HG02970 (cell line): ENCODE data around the gene LDLRAP1.

Source experiments
- ATAC-seq: cut with Tn5 transposase; IDR thresholded peaks from one replicate; pipeline ENCODE4 v1.9.1; 2021; ENCODE audit warnings: mild to moderate bottlenecking, moderate library complexity, moderate number of reproducible peaks; ENCODE audit not compliant: unreplicated experiment, low FRiP score

The LDLRAP1 gene

DNA sequence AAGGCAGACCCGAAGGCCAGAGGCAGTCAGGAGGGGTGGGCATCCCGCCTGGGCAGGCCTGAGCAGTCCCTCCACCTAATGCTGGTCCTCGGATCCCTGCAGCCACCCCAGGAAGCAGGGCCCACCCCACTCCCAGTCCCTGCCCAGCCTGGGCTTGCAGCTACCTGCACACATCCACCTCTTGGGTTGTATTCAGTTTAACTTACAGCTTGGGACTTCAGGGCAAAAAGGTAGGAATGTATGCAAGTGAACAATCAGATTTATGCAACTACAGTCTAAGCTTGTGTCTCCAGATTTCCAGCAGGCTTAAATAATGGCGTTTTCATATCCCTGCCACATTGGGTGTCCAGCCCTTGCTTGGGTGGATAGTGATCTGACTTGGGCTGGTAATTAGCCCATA is 17.4 kb downstream of the LDLRAP1 start:
- no peak for ATAC-seq

DNA sequence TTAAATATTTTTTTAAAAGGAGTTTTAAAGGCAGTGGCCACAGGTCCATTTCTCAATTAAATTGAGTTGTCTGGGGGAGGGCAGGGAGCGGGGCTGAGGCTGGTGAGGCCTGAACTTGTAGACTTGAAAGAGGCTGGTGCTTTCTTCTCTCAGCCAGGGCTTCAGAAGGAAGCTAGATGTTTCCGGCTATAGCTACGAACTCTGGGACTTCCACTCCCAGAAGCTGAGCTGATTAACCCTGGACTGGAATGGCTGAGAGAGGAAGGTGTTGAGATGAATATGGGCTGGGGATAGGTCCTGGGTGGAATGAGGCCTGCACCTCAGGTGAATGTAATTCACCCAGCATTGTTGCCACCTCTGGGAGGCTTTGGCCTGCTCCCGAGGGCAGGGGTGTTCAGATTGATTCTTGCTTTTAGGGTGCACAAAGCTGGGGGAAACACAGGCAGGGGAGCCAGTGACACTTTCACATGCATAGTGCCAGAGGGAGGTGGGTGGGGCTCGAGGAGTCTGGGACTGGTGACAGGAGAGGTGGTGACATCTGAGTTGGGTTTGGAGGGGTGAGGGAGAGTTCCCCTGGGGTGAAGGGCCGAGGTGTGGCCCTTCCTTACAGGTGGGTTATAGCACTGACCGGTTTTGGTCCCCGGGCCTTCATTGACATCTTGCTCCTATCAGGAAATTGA is 18.2 kb downstream of the LDLRAP1 start:
- no peak for ATAC-seq

DNA sequence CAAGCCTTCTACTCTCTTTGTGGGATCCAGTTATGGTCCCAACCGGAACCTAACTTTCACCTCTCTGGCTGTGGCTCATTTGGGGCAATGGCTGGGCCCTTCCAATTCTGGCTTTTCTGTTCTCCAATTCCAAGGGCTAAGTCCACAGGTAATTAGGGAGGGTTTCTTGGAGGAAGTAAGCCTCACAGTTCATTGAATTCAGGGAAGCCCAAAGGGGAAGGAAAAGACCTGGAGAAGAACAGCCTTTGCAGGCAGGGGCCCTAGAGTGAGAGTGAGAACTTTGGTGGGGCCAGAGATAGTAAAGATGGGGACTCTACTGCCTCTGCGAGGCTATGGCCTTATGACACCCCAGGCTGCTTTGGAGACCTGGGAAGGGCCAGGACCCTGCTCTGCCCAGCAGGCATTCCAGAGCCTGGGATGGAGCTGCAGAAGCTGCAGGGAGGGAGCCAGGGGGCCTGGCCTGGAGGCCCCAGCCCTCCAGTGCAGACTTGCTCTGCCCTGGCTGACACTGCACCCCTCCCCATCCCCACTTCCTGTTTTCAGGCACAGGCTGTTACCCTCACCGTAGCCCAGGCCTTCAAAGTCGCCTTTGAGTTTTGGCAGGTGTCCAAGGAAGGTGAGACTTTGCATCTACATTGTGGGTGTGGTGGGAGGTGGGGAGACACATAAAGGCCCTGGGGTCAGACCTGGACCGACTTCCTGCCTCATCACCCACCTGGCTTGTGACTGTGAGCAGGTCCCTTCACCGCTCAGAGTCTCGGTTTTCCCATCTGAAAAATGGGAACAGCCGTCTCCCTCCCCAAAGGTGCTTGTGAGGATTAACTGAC is 18.9 kb downstream of the LDLRAP1 start:
- no peak for ATAC-seq

DNA sequence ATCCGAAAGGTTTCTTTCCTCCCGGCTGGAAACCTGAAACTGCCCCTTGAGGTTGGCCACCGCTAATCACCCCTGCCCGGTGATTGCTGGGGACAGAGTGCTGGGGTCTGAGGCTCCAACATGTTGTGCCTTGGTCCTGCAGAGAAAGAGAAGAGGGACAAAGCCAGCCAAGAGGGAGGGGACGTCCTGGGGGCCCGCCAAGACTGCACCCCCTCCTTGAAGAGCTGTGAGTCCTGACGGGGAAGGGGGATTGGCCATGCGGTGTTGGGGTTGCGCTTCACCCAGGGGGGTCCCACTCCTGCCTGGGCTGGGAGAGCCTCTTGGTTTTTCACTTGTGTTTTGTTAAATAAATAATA is 19.5 kb downstream of the LDLRAP1 start:
- no peak for ATAC-seq

DNA sequence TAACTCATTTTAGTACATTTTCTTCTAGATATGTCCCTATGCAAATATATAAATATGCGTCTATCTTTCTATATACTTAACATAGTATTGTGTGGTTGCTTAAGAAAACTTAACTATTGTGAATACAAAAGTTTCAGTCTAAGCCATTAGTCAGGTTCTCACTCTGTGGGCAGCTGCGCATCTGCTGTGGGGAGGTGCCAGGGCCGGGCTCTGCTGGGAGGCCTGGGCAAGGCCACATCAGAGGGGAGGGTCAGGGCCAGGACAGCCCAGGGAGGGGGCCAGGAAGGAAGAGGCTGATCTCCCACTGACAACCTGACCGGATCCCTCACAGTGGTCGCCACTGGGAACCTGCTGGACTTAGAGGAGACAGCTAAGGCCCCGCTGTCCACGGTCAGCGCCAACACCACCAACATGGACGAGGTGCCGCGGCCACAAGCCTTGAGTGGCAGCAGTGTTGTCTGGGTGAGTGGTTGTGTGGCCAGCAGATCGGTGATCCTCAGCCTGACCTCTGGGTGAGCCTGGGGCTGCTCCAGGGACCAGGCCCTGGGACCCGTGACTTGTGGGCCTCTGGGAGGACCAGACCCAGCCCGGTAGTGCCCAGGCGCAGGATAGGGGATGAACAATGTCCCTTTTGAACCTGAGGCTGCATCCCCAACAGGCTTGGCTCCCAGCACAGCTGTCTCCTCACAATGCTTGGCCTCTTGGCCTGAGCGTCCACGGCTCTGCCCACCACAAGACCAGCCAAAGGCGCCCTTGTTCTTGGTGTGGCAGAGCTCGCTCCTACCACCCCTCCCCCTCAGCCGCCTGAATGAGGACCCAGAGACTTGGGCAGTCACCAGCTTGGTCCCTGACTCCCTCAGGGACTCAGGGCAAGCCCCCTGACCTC is 20.2 kb downstream of the LDLRAP1 start:
- no peak for ATAC-seq

DNA sequence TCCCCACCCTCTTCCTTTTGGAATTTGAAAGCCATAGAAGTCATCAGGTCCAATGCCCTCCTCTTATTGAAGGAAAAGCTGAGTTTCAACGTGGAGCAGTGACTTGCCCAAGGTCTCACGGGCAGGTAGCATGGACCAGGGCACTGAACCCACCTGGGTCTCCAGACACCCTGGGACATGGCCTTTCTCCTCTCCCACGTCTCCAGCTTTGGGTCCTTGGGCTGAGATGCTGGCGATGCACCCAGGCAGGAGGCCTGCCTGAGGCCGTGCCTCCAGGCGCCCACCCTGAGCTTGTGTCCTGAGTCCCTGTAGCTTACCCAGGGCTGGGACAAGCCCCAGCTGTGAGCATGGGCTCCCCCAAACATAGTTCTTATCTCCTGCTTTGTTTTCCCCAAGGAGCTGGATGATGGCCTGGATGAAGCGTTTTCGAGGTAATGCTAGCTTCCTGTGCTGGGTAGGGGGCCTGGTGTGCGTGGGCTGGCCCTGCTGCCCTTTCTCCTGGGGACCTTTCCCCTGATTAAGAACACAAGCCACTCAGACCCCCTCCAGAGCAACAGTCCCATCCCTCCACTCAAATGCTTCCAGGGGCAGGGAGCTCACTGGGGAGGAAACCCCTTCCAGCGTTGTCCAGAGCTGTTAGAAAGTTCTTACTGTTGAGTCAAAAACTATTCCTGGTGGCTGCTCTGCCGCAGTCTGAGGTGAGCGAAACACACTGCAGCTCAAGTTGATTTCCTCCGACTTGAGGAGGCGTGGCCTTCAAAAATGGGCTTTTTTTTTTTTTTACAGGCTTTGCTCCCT is 21.6 kb downstream of the LDLRAP1 start:
- no peak for ATAC-seq

DNA sequence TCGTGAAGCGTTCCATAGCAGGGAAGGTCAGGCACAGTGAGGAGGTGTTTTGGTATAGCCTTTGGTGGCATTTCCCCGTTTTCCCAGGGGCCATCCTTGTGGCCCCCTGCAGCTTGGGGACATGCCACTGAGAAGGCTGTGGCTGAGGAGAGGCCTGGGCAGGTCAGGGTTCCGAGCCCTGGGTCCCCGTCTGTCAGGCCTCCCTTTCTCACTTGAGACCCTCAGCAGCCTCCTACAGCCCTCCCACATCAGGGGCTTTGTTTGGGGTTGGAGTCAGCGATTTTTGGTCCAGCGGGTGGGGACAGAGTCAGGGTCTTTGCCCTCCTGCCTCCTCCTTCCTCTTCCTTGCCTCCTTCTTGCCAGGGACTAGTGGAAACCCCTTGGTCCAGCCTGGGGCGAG is 22.2 kb downstream of the LDLRAP1 start:
- ATAC-seq = no peak

DNA sequence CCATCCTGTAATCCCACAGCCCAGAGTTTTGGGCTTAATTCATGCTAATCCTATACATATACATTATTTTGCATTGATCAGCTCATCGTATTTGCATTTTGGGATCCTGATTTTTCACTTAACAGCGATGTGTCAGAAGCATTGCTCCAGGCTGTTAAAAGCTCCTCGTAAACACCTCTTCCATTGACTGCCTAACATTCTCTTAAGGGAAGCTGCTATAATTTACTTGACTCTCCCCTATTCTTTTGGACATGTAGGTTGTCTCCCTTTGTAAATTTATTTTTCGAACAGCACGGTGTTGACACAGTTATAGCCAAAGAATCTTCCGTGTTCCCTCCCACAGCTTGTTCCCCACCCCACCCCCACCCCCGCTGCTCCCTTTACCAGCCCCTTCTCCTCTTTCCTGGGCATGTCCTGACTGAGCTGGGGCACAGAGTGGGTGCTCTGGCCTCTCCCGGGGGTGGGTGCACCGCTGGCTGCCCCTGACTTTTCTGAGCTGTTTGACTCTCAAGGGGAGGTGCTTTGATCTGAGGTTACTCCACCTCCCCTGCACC is 22.8 kb downstream of the LDLRAP1 start:
- ATAC-seq = no peak

DNA sequence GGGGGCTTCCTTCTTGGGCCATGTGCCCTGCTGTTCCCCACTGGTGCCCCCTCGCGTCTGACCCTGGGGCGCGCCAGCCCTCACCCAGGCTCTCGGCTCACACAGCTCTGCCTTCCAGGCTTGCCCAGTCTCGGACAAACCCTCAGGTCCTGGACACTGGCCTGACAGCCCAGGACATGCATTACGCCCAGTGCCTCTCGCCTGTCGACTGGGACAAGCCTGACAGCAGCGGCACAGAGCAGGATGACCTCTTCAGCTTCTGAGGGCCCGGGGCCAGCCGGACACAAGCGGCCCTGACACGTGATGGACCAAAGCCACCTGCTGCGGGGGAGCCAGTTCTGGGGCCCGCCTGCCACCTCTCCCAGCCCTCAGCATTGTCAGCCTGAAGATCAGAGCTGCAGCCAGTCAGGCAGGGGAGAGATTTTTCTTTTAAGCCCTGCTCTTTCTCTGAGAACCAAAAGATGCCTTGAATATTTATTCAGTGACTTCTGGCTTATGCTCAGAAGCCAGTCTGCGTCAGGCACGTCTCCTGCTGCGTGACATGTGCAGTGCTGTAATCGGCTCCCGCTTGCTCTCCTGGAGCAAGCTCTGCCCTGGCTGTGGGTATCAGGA is 23.4 kb downstream of the LDLRAP1 start:
- no peak for ATAC-seq

DNA sequence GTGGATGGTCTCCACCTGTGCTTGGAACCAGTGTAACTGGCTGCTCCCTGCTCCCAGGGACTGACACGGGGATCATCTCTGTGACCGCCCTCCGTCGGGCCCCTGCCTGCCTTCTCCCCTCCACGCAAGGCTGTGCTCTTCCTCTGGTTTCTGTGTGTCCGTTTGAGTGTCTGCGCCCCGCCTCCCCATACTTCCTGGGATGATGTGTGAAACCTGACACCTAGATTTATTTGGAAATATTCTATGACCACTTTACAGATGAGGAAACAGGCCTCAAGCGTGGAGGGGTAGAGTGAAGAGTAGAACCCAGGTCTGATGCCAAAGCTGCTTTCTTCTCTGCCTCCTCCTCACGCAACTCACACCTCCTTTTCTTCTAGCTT is 24.3 kb downstream of the LDLRAP1 start:
- no peak for ATAC-seq

DNA sequence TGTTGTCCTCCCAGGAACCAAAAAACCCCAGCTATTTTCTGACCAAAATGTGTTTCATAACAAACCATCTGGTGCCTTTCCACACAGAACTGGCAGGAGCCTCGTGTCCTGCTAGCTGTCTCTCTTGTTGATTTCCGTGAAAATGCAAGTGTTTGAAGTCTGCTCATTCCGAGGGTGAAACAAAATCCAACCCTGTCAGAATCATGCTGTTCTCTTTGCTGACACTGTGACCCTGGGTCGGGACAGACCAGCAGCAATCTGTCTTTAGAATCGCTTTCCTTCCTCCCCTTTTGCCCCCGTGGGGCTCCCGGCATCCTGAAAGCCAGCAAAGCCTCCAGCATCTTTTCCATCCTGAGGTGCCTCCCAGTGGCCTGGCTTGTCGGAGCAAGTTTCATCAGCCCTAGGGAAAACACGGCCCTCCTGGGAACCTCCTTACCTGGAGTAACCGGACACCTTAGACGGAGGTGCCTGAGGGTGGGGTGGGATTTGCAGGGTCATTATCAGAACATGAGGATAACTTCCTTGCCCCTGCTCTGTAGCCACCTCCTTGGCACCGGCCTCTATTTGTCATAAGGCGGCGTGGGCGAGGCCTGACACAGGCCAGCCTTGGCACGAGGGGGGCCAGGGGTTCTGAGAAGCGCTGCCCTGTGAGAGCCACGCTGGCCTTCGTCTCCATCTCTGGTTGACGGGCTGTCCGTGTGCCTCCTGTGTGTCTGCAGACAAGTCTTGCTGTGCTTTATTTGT is 24.9 kb downstream of the LDLRAP1 start:
- no peak for ATAC-seq

DNA sequence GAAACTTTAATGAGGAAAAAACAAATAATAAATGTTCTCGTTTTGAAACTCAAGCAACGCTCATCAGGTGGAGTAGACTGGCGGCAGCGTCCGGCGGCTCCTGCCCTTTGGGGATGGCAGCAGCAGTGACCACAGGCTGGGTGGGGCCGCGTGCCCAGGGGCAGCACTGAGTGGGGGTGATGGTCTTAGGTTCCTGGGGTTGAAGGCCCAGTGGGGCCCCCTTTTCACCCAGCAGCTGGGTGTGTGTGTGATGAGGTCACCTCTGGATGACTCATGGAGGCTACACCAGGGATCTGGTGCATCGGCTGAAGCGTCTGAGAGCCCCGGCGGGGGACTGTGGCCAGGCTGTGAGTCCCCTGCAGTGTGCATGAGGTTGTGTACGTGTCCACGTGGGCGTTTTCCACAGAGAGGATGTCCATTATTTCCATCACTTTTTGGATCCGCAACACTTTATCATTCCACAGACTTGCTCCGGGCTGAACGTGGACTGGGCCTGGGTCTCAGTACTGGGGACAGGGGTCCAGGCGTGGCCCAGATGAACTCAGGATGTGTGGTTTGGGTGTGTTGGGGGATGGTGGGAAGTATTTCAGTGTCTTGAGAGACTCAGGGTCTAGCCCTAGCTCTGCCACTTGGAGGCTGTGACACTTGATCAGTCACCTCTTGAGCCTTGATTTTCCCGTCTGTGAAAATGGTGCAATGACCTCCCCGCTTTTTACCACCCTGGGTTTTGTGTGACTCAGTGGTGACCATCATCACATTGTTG is 25.6 kb downstream of the LDLRAP1 start:
- no peak for ATAC-seq

DNA sequence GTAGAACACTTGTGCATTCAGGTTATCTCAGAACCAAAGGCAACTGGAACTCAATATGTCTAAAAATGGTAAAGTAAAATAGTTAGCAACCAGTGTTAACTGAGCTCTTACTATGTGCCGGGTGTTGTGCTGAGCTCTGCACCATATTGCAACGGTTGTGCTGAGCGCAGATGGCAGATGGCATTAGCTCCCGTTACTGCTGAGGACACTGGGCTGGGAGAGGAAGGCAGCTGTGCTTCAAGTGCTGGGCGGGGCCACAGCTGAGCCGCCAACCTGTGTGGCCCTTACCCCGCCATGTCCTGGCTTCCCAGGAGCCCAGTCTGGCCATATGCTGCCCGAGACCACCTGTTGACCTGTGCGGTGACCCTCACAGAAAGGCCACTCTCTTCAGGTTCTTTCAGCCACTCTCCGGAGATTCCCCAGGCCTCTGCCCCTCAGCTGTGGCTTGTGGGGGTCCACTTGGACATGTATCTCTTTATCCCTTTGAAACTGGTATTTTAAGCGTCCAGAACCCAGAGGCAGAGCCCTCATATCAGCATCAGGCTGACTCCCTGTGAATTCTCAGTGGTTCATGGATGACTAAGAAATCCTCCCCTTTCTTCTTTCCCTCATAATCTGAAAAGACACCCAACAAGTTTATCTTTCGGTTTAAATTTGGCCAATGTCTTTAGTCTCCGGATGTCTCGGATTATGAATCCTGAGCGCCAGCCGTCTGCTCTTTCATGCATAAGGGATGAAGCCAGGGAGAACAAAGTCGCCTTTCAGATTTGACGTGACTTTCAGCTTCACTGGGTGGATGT is 26.4 kb downstream of the LDLRAP1 start:
- no peak for ATAC-seq

DNA sequence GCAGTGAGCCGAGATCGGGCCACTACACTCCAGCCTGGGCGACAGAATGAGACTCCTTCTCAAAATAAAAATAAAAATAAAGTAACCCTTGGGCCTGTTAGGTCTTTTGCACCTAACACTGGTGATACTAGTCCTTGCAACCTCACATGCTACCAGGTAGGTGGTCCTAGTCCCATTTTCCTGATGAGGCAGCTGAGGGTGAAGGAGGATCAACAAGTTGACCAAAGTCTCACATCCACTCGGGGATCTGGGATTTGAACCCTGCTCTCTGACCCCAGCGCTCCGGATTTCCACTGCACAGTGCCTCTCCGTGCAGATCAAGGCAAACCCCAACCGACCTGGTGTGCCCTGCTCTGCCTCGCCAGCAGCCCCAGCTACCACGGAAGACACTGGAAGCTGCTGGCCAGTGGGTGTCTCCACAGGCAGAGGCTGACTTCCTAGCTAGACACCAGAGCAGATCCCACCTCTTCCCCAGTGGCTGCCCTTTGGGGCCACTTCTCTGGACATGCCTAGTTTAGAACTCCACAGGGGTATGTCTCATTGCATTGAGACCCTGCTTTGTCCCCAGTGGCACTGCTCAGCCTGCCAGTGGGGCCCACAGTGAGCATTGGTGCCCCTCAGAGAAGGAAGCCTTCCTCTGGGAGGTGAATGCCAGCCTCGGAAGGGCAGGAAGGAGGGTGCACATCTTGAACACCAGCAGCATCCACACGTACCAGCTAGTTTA is 27.6 kb downstream of the LDLRAP1 start:
- no peak for ATAC-seq

DNA sequence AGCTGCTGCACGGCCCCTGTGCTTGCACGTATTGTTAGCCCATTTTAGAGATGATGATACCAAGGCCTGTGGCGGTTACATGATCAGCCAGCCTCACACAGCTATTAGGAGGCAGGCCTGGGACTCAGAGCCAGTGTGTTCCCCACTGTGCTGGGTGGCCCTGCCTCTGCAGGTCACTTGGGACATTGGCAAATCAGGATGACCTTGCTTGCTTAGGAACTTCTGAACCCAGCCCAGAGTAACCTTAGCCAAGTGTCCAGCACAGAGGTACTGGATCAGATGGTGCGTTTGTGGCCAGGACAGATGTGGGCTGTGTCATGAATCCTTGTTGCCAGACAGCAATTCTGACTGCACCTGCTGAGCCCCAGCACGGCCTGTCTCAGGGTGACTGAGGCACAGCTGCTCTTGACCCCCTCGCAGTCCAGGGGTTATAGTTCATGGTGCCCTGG is 28.1 kb downstream of the LDLRAP1 start:
- ATAC-seq = no peak

DNA sequence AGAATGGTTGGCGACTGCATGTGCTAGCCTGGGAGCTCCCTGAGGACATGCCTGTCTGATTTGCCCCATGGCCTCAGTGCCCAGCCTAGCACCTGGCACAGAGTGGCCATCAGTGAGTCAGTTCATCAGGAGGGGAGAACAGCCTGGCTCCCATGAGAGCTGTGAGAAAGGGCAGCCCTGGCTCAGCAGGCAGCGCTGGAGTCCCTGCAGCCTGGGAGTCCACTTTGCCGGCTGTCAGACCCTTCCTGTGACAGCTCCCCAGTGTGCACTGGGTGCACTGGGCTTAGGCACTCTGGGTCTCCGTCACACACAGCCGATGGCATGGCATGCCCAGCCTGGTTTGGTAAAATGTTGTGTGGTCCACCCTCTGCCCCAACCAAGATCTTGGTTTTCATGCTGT is 28.7 kb downstream of the LDLRAP1 start:
- no peak for ATAC-seq
